Measurements from ENCODE around the gene STRC. TPM values are rescaled to one million over a fixed set of nuclear protein-coding genes. Genes with fewer than 3 reads are reported as not detected.
A peak's percentile ranks its signal among the peaks of the same experiment; 100 is the strongest.
"Not testable (repeated sequence)": the region's sequence is repeated elsewhere in the genome, so short reads cannot be mapped to it uniquely, and the experiment has no call there.

STRC gene
- total RNA-seq = not detected

DNA sequence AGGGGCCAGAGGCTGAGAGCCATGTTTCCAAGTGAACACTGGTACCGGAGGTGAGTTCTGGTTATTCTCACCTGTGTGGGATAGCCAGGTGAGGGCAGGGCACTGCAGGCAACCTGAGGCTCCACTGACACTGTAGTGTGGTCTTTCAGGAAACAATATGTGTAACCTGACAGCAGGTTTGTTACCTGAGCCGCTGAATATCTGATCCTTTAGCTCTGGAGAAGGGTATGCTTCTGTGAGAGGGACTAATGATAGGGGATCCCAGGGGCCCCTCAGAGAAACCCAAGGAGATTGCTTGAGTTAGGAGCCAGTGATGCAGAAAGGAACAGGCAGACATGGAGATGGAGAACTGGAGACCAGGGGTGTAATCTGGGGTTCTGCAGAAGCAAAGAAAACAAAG, at the start of gene STRC:
TSS of gene STRC (minus strand) at position 101 of the 400 bp plus-strand sequence. CDS start at position 23, 78 bp downstream.
- ATAC-seq = not testable (repeated sequence)

DNA sequence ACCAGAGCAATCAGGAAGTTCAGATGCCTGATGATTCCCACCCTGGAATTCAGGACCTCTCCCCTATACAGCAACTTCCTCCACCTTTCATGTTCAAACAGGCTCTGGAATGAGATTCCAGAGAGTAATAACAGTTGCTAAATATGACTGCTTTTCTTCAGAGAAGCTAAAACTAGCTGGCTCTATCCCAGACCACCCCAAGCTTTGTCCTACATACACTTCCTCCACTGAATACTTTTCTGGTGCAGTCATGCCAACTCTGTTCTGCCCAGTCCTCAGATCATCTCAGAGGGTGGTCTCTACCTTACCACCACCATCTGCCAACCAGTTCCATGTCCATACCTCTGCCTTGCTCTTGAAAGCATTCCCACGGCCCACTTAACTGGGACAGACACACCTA, 47.6 kb upstream of the STRC start:
- not testable (repeated sequence) for ATAC-seq

DNA sequence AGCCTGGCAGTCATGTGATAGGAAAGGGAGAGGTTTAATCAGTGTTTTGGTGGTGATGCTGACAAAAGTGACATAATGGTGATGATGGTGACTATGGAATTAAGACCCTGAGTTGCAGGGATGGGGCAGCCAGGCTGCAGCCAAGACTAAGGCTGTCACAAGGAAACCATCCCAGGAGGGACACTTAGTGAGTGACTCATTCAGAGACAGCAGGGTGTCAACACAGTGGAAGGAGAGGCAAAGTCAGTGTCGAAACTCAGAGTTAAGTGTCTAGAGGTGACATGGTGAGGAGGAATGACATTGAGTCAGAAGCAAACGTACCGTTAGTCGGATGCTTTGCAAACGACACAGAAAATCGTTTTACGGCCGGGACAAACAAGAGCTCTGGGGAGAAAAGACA, 44.7 kb upstream of the STRC start:
- peak; percentile 50 for ATAC-seq

DNA sequence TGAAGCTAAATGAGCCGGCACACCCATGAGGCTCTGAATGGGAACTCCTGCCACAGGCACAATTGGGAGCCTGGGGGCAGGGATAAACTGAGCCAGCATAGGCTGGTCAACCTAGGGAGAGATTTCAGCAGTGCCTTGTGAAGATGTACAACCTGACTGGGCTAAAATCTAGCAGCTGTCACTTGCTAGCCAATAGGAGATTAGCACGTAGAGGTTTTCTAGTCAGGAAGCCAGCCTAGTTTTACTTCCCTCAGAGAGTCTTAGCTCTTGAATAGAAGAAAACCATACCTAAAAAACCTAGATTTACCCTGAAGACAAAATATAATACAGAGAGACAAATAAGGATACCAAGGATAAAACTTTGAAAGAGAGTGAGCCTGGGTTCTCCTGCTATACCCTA, 43.7 kb upstream of the STRC start:
- ATAC-seq = not testable (repeated sequence)

DNA sequence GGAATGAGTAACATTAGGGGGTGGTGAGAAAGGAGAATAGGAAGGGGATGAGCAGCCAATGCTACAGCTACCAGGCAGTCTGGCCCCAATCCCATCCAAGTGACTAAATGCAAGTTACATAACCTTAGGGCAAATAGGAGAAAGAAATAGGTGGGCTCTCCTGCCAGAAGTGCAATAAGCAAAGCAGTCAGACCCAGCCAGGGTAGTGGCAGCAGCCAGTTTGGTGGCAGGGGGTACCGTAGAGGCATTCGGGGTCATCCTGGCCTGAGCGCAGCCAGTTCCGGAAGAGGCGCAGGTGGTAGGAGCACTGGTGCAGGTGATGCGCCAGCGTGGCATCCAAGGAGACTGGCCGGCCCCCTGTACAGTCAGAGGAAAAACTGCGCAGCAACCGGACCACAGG, 41.1 kb upstream of the STRC start:
- ATAC-seq = peak; percentile 23

DNA sequence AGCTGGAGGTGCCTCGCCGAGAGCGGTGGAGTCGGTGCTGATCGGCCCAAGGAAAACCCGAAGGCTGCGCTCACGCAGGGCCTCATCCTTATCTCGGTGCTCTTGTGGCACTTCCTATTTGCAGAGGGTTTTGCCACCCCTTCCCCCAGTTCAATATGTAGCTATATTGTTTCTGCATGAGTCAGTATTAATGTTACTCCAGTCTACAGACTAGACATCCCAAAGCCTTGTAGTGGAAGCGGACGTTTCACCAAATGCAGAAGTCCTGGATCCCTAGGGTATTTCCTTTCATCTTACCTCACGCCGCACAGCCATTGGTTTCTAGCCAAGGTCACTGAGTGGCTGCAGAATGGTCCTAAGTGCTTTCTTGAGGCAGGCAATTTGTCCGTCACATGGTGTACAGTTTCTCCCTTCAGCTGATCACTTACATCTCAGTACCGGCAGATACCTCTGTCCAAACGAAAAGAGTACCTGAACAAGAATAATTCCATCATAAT, 30.9 kb upstream of the STRC start:
- ATAC-seq = not testable (repeated sequence)

DNA sequence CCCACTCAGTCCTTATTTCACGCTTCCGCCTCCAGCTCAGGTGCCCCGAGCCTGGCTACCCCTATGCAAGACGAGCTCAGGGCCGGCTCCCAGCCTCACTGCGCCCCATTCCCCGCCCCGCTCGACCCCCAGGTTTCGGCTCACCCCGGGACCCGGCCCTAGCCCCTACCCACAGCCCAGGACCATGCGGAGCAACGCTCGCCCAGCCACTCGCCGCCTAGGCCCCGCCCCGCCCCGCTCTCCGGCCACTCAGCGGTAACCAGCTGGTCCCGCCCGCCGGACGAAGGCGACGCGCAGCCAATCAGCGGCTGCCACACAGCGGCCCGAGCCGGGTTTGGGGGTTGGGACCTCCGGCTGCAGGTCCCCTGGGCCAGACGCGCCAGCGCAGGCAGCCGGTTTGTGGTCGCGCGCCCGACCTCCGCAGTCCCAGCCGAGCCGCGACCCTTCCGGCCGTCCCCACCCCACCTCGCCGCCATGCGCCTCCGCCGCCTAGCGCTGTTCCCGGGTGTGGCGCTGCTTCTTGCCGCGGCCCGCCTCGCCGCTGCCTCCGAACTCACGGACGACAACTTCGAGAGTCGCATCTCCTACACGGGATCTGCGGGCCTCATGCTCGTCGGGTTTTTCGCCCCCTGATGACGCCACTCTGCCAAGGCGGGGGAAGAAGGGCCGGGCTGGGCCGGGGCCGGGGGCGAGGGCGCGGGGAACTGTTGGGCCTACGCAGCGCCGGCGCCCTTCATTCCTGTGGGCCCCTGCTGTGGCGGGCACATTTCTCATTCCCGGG, 30.2 kb upstream of the STRC start, which contains the start of gene CATSPER2:
TSS of gene CATSPER2 (minus strand) at position 196 of the 781 bp plus-strand sequence. CDS start 783 bp downstream, outside the sequence.
- peak; percentile 50 for ATAC-seq

DNA sequence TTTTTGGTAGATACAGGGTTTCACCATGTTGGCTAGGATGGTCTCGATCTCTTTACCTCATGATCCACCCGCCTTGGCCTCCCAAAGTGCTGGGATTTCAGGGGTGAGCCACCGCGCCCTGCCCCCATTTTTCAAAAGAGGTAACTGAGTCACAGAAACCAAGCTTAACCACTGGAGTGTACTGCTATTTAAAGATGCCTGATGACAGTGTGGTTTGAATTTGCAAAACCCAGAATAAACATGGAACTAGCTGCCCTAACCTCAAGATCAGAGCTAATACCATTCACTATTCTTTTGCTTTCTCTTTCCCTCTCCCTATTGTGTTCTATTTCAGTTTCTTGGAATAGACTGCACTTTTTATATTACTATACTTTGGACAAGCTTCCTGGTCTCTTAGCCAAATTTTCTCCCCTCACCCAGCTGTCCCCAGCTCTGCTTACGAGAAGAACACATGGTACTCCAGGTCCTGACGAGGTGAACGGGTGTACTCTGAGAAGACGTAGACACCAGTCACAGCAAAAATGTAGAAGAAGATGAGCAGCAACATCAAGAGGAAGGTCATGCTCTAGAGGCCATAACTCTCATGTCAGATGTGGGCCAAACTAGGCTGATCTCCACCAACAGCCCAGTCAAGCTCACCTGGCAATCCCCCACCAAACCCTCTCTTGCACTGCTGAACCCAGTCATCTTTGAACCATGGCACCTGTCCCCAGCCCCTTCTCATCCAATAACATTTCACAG, 20.0 kb upstream of the STRC start:
- not testable (repeated sequence) for ATAC-seq

DNA sequence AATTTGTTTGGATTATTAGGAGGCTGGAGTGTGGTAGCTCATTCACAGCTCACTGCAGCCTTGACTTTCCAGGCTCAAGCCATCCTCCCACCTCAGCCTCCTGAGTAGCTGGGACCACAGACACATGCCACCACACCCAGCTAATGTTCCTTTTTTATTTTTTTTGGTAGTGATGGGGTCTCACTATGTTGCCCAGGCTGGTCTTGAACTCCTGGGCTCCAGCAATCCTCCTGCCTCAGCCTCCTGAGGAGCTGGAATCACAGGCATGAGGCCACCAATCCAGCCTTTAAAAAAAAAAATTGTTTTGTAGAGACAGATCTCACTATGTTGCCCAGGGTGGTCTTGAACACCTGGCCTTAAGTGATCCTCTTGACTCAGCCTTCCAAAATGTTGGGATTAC, 8.3 kb upstream of the STRC start:
- not testable (repeated sequence) for ATAC-seq

DNA sequence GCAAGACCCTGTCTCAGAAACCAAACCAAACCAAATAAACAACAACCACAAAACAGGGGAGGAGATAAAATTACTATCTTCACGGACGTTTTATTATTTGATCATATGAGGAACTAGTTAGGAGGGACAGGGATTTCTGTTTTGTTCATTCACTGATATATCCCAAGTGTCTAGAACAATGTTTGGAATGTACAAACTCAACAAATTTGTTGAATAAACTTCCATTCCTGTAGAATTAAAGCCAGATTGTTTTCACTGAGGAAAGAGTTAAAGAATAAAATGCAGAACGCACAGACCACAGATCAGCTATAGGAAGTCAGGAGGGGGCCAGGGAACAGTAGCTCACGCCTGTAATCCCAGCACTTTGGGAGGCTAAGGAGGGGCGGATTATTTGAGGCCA, 6.5 kb upstream of the STRC start:
- no peak for ATAC-seq

DNA sequence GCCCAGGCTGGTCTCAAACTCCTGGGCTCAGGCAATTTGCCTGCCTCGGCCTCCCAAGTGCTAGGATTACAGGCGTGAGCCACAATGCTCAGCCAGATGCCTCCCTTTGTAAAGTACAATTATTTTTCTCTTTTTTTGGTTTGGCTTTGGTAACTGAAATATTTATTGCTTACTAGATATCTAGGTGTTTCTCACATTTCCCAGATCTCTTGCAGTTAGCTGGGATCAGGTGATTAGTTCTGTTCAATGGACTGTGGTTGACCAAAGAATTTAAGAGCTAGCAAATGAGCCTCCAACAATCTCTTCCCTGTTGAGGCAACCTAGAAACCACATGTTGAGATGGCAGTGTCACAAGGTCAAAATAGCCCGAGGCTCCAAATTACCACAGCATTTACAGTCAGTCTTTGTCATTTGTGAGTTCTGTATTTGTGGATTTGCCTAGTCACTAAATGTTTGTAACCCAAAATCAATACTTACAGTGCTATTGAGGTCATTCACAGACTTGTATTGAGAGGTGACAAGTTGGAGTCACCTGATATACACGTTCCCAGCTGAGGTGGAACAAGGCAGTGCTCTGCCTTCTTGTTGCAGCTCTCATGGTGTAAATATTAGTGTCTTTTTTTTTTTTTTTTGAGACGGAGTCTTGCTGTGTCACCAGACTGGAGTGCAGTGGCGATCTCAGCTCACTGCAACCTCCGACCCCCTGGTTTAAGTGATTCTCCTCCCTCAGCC, 3.6 kb upstream of the STRC start:
- ATAC-seq = peak; percentile 41

DNA sequence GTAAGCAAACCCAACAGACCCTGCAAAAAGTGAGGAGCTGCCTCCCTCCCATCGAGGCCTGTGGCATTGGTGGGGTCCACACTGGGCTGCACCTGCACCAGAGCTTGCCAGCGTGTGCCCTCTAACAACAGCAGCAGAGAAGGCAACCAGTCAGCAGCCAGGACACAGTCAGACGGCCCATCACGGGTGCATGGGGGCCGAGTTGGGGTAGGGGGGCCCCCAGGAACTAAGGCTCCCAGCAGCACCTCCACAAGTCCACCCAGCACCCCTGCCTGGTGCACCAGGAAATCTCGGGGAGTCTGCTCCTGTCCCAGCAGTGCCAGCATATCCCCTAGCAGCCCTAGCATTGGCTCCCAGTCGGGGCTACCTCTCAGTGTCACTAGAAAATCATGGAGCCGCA, 850 bp downstream of the STRC start:
- not testable (repeated sequence) for ATAC-seq

DNA sequence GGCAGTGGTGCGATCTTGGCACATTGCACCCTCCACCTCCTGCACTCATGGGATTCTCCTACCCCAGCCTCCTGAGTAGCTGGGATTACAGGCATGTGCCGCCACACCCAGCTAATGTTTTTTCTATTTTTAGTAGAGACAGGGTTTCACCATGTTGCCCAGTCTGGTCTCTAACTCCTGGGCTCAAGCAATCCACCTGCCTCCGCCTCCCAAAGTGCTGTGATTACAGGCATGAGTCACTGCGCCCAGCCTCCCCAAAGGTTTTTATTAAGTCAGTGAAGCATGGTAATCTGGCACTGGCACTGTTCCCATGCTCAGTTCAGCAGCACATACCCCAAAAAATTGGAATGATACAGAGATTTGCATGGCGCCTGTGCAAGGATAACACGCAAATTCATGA, 16.4 kb downstream of the STRC start:
- ATAC-seq = not testable (repeated sequence)

DNA sequence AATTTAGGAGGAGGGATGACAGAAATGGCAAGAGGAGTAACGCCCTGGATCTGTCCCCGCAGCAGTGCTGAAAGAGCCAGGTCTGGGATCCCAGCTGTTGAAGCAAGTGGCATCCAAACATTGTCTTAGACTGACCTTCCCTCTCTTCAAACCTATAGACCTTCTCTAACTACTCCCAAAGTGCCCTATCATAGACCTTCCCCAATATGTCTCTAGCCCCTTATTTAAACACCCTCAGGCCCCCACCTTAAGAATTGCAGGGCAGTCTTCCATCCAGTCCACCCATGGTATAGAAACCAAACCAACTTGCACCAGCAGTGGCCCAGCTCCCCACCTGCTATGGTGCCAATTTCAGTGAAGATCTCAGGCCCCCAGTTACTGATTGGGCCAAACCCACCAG, 18.4 kb downstream of the STRC start:
- ATAC-seq = not testable (repeated sequence)

DNA sequence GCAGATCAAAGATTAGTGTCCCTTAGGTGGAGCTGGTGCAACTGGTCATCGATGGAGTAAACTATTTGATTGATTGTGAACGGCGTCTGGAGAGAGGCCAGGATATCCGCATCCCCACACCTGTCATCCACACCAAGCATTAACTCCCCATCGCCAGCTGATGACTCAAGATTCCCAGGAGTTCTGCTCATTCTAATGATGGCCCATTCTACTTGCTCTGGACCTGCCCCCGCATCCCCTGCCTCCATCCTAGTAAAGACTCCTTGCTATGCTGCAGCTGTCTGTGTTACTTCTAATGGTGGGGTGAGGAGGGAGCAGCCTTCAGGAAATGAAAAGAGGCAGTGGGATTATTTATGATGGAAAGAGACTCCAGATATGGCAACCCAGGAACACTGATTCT, 19.5 kb downstream of the STRC start:
- ATAC-seq = not testable (repeated sequence)

DNA sequence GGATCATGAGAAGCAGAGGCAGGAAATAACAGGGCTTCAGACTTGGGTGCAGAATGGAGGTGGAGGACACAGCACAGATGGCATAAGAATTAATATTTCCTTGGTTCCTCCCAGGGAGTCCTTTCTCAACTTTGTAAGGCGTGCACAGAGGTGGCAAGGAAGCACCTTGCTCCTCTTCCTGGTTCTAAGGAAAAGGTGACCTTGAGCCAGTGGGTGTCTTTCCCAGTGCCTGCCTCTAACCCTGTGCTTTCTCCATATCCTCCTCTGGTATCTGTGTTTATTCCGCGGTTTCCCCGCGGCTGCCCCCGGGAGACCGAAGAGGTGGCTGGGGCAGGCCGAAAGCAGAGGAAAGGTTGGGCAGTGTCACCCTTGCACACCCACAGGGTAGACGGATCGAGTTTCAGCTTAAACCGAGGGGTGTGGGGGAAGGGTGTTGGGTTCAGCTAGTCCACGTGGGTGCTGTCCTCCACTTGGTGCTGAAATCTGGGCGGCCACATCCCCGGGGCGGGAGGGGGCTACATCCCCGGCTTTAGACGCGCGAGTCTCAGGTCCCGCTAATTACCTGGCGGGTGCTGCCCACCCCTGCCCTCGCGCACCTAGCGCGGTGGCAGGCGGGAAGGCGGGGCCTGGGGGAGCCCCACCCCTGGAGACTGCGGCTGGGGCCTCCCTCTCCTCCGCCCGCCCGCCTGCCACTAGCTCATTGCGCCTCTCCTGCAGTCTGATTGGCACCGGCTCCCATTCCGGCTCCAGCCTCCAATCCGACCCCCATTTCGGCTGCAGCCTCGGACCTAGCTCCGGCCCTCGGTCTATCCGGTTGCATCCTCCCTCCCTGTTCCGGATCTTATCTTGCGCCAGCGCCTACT, 25.0 kb downstream of the STRC start, which contains the start of gene CKMT1B:
TSS of gene CKMT1B (plus strand) at position 700 of the 863 bp plus-strand sequence. CDS start 192 bp downstream, outside the sequence.
- peak; percentile 80 for ATAC-seq

DNA sequence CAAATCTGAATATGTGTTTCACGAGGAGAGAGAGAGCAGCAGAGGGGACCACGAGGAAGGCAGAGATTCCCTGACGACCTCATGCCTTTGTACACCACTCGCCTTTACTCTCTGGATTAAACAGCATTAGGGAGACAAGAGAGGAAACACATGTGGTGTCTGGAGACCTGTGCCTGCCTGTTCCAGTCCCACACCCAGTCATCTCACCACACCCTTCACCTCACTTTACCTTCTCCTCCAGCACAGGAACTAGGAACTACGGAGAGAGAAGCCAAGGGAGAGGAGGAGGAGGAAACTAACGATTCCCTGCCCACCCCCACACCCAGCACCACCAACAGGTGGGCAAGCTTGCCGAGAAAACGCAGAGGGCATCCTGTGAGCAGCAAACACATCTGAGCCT, 25.8 kb downstream of the STRC start:
- peak; percentile 86 for ATAC-seq

DNA sequence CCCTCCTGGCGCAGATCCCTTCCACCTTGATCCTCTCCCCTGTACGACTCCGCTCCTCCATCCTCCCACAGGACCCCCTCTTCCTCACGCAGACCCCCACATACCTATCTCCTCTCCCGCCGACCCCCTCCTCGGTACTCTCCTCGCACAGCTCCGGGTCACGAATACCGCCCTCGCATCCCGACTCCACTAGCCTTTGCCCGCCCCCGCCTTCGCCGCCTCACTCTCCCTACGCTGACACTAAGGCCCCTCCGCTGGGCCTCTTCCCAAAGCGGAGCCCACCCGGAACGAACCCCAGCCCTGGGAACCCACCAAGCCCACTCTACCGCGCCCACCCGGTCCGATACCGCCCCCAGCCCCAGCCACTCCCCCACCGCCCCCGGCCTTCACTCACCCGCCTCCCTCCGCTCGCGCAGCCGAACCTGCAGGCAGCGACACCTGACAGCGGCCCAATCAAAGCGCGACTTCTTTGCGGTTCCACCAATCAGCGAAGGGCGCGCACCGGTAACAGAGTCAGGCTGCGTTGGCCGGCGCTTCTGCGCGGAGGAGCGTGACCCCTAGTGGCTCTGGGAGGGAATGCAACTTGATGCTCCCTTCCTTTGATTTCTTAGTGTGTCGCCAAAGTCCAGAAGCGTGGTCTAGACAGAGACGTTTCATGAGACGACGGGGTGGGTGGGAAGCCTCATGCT, 28.7 kb downstream of the STRC start, which contains the start of gene PPIP5K1:
TSS of gene PPIP5K1 (minus strand) at position 431 of the 689 bp plus-strand sequence. CDS start 5,704 bp downstream, outside the sequence.
- ATAC-seq = peak; percentile 92

DNA sequence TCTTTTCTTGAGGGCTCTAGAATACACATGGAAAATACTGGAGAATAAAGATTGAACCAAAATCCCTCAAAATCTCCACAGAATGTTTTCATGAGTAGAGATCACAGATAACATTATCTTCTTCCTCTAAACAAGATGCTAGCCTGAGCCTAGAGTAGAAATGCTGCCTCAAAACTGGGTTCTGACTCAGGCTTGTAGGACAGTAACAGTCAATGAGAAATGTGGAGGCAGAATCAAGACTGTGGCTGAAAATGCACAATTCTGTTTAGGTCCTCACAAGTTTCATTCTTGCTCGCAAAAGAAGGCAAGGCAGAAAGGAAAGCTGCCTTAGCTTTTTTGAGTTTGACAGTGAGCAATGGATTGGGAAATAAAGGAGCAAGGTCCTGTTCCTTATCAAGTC, 44.0 kb downstream of the STRC start:
- not testable (repeated sequence) for ATAC-seq

DNA sequence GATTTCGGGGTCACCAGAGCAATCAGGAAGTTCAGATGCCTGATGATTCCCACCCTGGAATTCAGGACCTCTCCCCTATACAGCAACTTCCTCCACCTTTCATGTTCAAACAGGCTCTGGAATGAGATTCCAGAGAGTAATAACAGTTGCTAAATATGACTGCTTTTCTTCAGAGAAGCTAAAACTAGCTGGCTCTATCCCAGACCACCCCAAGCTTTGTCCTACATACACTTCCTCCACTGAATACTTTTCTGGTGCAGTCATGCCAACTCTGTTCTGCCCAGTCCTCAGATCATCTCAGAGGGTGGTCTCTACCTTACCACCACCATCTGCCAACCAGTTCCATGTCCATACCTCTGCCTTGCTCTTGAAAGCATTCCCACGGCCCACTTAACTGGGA, 52.0 kb downstream of the STRC start:
- ATAC-seq = not testable (repeated sequence)

DNA sequence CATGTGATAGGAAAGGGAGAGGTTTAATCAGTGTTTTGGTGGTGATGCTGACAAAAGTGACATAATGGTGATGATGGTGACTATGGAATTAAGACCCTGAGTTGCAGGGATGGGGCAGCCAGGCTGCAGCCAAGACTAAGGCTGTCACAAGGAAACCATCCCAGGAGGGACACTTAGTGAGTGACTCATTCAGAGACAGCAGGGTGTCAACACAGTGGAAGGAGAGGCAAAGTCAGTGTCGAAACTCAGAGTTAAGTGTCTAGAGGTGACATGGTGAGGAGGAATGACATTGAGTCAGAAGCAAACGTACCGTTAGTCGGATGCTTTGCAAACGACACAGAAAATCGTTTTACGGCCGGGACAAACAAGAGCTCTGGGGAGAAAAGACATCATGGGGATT, 54.8 kb downstream of the STRC start:
- peak; percentile 37 for ATAC-seq
